GM21825 (cell line): Measurements from ENCODE around the gene RAB7A.
"Not testable (repeated sequence)": the region's sequence is repeated elsewhere in the genome, so short reads cannot be mapped to it uniquely, and the experiment has no call there.

ENCODE experiments used
- ATAC-seq: cut with Tn5 transposase; IDR thresholded peaks from one replicate; pipeline ENCODE4 v1.9.1; 2021; ENCODE audit warnings: mild to moderate bottlenecking, moderate library complexity; ENCODE audit not compliant: unreplicated experiment

RAB7A gene

DNA sequence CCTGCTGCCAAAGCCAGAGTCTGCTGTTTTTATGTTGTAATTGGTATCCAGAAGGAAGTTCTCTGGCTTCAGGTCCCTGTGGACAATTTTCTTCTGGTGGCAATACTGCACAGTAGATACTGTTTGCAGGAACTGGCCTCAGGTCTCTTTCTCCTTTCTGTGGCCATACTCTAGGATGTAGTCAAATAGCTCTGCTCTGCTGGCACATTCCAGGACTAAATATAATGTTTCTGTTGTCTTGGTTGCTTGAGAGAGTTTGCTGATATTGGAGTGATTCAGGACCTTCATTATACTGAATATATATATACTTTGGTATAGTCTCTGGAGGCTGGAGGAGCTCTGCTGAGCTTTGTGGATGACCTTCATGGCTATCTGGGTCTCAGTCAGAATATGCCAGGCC lies 23.1 kb downstream of the RAB7A start:
- no peak for ATAC-seq

DNA sequence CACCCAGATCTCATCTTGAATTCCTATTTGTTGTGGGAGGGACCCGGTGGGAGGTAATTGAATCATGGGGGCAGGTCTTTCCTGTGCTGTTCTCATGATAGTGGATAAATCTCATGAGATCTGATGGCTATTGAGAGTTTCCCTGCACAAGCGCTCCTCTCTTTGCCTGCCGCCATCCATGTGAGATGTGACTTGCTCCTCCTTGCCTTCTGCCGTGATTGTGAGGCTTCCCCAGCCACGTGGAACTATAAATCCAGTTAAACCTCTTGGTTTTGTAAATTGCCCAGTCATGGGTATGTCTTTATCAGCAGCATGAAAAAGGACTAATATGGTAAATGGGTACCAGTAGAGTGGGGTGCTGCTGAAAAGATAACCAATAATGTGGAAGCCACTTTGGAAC lies 23.6 kb downstream of the RAB7A start:
- not testable (repeated sequence) for ATAC-seq

DNA sequence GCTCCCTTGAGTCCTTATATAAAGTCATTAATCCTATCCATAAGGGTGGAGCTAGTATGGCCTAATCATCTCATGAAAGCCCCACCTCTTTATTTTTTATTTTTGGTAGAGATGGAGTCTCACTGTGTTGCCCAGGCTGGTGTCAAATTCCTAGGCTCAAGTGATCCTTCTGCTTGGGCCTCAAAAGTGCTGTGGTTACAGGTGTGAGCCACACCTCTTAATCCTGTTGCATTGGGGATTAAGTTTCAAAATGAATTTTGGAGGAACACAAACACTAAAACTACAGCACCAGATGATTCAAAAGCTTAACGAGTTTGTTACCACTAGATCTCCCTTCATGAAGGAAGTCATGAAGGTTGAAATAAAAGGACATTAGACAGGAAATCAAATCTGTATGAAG lies 27.7 kb downstream of the RAB7A start:
- no peak for ATAC-seq

DNA sequence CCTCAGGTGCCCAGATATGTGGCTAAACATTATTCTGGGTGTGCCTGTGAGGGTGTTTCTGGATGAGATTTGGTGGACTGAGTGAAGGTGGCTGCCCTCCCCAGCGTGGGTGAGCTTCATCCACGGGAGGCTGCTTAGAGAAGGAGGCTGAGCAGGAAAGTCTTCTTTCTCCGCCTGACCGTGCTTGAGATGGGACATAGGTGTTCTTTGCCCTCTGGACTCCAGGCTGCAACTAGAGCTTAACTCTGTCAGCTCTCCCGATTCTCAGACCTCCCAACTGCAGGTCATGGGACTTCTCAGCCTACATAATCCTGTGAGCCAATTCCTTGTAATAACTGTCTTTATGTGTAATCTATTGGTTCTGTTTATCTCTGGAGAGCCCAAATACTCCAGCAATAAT lies 34.1 kb downstream of the RAB7A start:
- ATAC-seq: no peak

DNA sequence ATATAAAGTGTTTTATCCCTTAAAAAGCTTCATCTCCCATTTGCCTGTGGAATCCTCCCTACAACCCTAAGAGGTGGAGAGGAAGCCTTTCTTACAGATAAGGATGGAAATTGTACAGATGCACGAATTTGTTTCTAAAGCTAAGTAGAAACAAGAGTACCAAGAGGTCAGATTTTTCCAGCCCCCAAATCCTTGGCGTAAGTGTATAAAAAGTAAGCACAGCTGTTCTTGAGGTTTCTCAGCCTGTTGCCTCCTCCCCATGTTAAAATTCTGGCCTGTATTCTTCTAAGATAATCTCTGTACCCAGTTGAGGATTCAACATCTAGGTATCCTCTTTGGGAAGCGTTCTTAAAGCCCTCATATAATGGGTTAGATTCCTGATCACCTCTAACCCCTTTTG lies 34.9 kb downstream of the RAB7A start:
- ATAC-seq: no peak

DNA sequence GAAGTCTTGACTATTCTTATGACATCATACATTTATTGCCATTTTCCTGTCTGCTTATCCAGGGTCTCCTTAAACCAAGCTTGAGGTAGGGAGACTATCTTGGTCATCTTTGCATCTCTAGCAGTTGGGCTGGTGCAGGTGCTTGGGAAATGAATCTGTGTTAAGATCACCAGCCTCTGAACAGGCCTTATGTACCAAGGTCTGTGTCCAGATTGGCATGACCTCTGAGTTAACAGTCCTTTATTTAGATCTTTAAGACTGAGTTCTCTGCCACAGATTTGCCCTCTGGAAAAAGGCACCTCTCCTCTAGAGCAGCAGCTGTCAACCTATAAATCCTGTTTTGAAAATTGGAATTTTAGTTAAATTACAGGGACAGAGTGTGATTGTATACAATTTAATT lies 35.4 kb downstream of the RAB7A start:
- no peak for ATAC-seq

DNA sequence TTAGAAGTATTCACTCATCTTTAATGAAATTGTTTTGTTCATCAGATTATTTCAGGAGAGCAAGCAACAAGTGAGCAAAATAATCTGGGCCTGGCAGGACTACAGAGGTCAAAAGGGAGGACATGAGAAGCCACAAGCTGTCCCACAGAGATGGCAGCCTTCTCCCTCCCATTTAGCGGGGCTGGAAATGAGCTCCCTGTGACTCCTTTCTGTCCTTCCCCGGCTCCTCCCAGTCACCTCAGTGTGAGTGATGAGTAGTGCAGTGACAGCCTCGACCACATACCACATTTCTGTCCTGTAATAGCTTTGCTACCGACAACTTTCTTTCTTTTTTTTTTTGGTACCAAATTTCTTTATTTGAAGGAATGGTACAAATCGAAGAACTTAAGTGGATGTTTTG lies 38.0 kb downstream of the RAB7A start:
- ATAC-seq: no peak

DNA sequence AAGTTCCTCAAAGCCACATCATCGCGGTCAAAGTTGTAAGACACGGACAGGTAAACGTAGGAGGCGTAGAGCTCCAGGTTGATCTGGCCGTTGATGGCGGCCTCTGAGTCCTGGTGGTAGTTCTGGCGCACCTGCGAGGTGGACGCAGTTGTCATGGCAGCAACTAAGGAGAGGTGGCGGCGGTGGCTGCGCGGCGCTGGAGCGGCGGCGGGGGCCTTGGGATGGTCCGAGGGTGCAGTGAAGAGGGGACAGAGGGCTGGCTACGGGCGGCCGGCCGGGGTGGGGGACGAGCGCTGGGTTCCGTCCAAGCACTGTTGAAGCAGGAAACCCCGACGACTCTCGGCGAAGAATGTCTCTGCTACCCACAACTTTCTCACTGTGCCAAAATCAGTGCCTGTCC lies 38.9 kb downstream of the RAB7A start:
- ATAC-seq: no peak

DNA sequence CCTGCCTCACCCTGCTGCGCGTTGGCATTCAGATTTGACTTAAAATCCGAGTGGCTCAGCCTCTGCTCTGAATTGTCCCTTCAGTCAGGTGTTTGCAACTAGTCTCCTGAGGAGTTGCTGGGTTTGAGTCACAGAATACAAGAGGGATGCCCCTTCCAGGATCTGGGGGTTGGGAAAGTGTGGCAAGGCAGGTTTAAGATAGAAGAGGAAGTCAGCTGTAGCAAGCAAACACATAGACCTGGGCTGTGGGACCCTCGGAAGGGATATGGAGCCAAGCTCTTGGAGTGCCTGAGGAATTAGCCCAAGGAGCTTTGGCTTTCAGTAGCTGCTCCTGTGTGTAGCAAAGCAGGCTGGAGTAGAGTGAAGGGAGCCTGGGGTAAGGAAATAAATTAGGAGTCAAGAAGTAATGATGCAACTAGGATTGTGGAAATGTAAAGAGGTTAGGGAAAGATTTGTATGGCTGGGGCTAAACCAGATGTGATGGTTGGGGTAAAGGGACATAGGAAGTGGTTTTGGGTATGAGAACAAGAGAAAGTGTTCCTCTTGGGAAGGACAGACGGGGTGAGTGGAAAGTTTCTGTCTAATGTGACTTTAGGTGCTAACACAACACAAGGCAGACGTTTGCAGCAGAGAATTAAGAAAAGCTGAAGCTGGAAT lies 41.2 kb downstream of the RAB7A start:
- ATAC-seq: no peak

DNA sequence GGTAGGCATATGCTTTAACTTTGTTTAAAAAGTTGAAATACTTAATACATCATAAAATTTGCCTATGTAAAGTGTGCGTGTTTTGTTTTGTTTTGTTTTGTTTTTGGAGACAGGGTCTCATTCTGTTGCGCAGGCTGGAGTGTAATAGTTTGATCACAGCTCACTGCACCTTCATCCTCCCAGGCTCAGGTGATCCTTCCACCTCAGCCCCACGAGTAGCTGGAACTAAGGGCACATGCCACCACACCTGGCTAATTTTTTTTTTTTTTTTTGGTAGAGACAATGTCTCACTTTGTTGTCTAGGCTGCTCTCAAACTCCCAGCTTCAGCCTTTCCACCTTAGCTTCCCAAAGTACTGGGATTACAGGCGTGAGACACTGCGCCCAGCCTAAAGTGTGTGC lies 42.5 kb downstream of the RAB7A start:
- ATAC-seq: no peak

DNA sequence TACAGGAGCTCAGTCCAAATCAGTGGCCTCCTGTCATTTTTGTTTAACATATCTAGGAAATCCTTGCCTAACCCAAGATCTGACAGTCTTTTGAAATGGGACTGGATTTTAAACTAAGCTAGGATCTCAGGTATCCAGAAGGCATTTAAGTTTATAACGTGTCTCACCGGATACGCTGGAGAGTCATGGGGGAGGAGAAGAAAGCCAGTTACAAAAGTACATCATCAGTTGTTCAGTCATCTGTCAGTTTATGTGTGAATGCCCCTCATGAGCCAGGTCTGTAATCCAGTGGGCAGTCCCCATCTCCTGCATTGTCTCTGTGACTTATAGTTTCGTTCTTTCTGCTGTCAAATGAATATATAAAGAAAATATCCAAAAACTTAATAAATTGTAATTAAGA lies 44.4 kb downstream of the RAB7A start:
- ATAC-seq: no peak

DNA sequence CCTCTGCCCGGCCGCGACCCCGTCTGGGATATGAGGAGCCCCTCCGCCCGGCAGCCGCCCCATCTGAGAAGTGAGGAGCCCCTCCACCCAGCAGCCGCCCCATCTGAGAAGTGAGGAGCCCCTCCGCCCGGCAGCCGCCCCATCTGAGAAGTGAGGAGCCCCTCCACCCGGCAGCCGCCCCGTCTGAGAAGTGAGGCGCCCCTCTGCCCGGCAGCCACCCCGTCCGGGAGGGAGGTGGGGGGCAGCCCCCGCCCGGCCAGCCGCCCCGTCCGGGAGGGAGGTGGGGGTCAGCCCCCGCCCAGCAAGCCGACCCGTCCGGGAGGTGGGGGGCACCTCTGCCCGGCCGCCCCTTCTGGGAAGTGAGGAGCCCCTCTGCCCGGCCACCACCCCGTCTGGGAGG lies 47.2 kb downstream of the RAB7A start:
- ATAC-seq: not testable (repeated sequence)

DNA sequence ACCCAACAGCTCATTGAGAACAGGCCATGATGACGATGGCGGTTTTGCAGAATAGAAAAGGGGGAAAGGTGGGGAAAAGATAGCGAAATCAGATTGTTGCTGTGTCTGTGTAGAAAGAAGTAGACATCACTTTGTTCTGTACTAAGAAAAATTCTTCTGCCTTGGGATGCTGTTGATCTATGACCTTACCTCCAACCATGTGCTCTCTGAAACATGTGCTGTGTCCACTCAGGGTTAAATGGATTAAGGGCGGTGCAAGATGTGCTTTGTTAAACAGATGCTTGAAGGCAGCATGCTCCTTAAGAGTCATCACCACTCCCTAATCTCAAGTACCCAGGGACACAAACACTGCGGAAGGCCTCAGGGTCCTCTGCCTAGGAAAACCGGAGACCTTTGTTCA lies 47.6 kb downstream of the RAB7A start:
- ATAC-seq: not testable (repeated sequence)

DNA sequence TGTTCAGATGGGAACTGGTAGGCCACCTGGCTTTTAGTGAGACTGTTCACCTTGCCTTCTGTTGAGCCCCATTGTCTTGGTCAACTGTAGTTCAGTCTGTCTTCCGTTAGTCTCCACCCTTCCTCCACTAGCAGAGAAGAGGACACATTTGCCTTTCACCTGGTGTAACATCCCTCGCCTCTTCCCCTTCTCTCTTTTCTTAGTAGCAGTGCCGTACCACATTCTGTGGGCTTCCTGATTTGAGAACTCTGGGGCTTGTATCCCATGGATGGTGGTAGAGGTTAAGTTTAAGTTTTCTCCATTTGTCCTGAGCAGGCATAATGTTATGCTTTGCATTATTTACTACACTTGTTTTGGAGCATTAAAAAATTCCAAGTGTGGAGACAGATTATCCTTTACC lies 49.3 kb downstream of the RAB7A start:
- no peak for ATAC-seq

DNA sequence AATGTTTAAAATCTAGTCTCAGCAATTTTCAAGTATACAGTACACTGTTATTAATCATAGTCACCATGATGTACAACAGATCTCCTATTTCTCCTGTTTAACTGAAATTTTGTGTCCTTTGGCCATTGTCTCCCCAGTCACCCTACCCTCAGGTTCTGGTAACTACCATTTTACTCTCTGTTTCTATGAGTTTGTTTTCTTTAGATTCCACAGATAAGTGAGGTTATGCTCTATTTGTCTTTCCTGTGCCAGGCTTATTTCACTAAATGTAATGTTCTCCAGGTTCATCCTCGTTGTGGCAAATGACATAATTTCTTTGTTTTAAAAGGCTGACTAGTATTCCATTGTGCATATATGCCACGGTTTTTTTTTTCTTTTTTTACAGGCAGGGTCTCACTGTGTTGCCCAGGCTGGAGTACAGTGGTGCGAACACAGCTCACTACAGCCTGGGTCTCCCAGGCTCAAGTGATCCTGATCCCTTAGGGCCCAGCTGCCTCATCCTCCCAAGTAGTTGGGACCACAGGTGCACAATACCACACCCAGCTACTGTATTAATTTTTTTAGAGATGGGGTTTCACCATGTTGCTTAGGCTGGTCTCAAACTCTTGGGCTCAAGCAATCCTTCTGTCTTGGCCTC lies 50.0 kb downstream of the RAB7A start:
- ATAC-seq: no peak

DNA sequence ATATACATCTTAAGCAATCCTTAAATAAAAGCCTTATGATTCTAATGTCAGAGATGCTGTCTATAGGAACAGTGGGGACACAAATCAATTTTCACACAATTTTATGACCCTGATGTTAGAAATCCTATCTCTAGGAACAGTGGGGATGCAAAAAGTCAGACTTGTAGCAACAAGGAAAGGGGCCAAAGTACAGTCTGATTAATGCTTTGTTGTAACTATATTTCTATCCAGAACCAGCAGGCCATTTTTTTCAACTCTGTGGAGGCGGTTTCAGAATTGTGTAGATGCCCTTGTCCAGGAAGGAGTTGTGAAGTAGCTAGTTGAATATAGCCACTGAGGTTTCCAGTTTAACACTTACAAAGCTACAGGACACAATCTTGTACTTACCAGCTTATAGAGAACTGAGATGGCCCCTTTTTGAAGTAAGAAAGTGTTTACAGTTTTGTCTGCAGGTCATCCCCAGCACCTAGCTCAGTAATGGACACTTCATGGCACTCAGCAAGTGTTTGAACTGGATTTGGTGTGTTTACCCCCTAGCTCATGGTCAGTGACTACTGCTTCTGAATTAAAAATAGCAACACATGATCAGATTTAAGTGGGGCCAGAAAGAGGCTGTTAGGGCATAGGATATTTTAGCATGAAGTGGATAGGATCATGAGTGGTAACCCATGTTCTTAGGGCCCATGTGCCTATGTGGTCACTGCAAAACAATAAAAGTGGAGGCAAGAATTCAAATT lies 54.3 kb downstream of the RAB7A start:
- ATAC-seq: no peak

DNA sequence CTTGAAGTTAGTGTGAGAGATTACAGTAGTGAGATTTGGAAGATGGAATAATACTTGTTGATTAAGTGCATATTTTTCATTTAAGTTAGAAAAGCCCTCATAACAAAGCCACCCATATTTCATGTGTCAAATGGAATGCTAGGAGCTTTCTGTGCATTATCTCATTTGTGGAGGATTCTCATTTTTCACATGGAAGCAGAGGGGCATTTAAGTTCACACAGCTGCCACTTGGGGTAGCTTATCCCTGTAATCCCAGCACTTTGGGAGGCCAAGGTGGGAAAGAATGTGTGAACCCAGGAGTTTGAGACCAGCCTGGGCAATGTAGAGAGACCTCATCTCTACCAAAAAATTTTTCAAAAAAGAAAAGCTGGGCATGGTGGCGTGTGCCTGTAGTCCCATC lies 55.2 kb downstream of the RAB7A start:
- no peak for ATAC-seq

DNA sequence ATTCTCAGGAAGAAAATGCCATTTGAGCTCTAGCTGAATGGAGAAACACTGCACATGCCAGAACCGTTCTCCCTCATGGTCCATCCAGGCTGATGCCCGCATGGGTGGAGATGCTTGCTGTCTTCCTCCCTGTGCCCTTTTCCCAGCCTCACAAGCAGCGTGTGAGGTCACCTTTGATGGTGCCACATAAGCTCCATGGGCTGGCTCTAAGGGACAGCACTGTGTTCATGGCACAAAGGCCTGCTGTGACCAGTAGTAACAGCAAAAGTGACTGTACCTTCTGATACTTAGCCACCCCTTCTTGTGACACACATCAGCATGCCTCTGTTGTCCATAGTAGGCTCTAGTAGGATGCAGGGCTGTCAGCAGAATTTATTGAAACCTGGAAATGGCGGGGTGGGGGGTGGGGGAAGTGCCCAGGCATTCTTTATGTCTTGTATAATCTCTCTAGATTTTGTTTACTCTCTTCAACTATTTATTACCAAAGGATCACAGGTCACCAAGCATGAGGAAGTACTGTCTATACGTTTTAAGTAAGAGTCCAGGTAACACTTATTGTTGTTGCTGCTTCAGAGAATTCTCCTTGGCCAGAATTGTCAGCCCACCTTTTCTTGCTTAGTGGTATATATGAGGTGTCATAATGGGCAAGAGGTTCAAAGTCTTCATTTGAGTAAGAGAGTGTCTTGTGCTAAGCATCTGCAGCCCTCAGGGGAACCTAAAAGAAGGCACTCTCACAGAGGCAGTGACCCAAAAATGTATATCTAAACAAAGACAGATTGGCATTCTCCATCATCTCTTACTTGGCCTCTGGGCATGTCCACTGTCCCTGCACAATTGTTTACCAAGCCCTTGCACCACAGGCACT lies 56.5 kb downstream of the RAB7A start:
- ATAC-seq: no peak

DNA sequence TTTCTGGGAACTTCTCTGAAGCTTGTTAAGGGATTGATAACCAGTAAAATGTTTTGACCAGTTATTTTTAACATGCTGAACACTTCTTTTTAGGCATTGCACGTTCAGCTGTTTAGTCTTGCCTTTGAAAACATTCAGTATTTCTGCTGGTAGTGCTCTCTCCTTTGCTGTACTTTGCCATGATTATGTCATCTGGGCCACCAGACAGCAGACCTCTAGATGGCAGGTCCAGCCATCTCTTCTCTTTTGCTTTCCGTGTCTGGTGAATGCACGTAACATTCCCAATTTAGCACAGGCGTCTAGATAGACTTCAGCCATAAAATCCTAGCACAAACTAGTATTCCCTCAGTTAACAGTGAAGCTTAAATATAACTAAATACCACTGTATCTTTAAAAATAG lies 57.8 kb downstream of the RAB7A start:
- ATAC-seq: no peak

DNA sequence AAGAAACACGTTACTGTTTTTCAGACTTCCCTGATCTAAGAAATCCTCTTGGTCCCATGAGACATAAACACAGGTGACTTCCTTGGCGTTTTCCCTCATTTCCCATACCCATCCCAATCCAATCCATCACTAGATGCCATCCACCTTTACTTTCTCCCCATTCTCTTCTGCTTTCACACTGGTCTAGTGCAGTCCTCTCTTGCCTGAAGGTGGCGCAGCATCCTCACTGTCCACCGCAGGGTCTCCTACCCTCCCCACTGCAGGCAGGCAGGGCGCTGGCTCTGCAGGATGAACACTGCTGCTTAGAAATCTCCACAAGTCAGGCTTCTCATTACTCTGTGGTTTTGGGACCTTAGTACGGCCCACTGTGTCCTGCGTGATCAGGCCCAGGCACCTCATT lies 58.2 kb downstream of the RAB7A start:
- ATAC-seq: no peak

DNA sequence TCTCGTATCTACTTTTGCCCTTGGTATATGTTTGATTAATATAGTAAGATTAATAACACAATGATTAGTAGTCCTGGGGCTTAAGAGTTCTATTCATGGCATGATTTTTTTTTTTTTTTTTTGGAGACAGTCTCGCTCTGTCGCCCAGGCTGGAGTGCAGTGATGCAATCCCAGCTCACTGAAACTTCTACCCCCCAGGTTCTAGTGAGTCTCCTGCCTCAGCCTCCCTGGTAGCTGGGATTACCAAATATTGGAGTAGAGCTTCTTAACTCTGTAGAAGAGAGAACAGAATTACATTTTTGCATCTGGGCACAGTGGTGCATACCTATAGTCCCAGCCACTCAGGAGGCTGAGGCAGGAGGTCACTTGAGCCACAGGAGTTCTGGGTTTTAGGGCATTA lies 58.9 kb downstream of the RAB7A start:
- ATAC-seq: no peak
